ENCODE data around the gene STARD6.
"Not testable (repeated sequence)": the region's sequence is repeated elsewhere in the genome, so short reads cannot be mapped to it uniquely, and the experiment has no call there.

STARD6 gene

DNA sequence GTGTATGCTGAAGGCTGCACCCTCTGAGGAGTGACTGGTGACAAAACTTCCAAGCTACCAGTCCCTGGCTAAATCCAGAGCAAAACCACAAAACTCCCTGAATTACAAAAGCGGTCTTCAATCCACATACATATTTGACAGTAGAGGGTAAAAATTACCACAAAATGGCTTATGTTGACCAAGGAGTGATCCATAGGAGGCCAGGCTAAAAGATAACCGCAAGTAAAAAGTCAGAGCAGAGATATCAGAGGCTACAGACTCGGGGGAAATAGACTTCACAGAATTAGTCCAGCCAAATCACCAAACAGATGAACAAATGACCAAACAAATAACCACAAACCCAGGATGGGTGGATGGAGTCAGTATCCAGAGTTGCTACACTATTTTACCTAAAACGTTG is 19.4 kb downstream of the STARD6 start:
- DNase-seq (ENCODE audit: low read depth), result no peak

DNA sequence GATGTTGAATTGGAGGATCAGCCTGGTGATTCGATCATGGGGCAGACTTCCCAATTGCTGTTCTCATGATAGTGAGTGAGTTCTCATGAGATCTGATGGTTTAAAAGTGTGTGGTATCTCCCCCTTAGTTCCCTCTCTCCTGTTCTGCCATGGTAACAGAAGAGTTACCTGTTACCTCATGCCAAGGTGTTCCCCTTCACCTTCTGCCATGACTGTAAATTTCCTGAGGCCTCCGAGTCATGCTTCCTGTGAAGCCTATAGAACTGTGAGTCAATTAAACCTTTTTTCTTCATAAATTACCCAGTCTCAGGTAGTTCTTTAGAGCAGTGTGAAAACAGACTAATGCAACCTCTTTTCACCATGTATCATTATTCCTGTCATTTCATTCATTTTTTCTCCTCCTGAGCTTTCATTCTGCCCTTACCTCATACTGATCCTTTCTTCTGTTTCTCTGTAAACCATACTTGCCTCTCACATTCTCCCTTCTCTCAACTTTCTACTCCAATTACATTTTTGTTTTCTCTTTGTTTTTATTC is 22.0 kb downstream of the STARD6 start:
- no peak for DNase-seq (ENCODE audit: low read depth)

DNA sequence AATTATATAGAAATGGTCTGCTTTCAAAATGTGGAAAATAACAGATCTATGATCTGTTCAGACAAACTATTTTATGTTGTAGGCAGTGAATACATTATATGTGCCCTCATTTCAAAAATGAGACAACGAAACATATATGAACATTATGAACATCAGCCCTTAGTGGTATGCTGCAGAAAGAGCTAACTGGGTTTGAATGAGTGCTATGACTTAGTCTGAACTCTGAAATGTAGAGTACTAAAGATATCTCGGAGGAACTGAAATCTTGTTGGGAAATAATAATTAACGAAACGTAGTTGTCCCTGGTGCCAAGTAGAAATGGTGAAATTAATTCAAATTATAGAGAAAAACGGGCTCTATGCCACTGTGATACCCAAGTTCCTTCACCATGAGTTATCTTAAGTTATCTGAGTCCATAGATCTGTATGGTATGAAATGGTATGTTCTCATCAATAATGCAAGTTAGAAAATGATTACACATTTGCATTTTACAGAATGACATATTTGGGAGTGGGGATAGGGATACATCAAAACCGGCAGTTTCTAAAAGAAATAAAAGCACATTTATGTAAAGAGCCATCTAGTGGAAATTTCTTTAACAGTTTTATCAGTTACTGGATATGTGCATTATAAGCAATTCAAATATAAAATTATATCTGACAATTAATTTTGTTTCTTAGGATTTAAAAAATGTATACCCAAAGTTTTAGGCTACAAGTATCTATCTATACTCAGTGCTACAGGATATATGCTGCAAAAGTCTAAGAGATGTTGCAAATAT is 26.7 kb downstream of the STARD6 start:
- no peak for DNase-seq (ENCODE audit: low read depth)

DNA sequence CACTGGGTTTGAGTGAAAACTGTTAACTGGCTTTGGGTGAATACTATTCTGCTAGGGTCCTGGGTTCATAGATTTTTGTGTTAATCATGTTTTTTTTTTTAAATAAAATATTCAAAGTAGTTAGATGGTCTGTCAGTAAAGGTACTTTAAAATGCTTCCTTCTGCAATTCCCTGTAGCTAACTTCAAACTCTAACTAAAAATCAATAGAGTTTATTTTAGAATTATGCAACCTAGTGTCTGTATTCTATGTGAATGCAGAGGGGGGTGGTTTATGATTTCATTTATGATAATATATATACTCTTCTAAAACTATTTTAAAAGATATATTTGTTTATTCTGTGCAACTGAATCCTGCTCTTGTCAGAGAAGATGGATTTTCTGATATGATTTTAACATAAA is 27.9 kb downstream of the STARD6 start:
- no peak for DNase-seq (ENCODE audit: low read depth)

DNA sequence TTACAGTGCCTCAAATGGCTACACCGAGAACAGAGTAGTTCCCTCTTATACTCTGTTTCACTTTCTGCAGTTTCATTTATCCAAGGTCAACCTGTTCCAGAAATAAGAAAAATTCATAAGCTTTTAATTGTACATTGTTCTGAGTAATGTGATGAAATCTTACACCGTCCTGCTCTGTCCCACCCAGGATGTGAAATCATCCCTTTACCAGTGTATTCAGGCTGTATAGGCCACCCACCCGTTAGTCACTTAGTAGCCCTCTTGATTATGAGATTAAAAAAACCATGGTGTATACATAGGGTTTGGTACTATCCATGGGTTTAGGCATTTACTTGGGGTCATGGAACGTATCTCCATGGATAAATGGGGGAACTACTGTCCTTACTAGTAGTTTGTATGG is 29.8 kb downstream of the STARD6 start:
- DNase-seq (ENCODE audit: low read depth), result no peak

DNA sequence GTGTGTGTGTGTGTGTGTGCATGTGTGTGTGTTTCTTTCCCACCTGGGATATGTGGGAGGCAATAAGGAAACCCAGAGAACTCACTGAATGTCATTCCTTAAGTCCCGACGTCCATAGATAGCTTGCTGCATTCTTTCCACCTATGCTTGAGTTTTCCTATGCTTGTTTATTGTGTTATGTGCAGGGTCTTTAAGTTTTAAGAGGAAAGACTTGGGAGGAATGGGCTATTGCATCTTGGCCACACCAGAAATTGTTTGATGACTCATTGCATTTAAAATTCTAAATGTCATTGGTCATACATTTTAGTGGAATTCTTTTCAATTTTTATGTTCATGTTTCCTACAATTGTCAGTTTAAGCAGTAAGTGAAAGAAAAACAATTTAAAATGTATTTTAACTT is 33.7 kb downstream of the STARD6 start:
- DNase-seq (ENCODE audit: low read depth), result no peak

DNA sequence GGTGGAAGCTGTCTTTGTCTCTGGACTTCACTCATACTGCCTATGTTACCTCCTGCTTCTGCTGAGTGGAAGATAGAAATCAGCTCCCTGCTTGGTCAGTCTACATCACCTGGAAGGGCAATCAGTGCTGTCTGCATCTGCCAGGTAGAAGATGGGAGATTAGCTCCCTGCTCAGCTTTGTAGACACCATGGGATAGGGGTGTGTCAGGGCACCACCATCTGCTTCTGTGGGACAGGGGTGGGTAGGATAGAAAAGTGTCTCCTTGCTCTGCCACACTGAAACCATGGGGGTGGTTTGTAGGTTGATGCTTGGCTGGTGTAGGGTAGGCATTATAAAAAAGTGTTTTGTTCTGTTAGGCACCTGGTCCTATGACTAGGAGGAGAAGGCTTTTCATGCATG is 34.1 kb downstream of the STARD6 start:
- DNase-seq (ENCODE audit: low read depth), result no peak

DNA sequence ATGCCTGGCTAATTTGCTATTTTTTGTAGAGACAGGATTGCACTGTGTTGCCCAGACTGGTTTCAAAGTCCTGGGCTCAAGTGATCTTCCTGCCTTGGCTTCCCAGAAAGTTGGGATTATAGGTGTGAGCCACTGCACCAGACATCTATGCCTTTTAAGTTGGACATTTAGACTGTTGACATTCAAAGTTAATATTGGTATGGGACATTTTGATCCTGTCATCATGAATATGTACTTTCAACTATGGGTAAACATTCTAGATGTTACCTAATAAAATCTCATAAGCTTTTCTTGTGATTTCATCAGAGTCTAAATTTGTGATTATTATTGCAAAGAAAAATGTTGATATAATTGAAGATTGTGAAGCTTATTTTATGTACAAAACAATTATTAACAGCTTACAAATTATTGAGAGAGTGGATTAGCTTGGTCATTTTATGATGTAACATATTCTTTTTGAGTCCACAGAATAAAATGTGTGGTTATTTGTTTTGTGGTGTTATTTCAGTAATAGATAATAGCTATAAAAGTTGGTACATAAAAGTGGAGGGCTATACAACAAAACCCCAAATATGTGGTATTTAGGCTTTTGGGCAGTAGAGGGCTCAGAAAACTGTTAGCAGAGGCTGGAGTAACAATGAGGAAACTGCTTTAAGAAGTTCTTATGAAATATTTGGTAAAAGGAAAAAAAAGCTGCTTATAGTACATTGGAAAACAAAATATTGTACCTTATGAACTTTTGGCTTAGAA is 41.4 kb downstream of the STARD6 start:
- no peak for DNase-seq (ENCODE audit: low read depth)

DNA sequence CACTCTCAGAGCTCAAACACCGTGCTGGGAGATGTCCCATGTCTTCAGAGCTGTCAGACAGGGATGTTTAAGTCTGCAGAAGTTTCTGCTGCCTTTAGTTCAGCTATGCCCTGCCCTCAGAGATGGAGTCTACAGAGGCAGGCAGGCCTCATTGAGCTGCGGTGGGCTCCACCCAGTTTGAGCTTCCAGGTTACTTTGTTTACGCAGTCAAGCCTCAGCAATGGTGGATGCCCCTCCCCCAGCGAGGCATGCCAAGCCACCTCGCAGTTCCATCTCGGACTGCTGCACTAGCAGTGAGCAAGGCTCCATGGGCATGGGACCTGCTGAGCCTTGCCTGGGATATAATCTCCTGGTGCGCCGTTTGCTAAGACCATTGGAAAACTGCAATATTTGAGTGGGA is 48.1 kb downstream of the STARD6 start:
- DNase-seq (ENCODE audit: low read depth), result not testable (repeated sequence)

DNA sequence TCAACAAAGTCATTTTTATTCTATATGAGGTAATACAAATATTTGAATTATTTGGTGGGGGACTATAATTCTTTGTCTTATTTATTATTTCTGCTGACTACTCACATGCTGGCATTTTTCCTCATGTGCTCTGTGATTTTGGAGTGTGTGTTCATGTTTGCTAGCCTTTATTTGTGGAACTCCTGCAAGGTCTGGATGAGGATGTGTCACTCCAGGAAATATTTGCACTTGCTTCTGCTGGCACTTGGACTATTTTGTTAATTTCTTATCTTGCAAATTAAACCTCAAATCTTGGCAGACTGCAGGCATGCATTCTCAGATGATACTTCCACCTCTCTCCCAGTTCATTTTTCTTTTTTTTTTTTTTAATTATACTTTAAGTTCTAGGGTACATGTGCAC is 54.2 kb downstream of the STARD6 start:
- DNase-seq (ENCODE audit: low read depth), result no peak

DNA sequence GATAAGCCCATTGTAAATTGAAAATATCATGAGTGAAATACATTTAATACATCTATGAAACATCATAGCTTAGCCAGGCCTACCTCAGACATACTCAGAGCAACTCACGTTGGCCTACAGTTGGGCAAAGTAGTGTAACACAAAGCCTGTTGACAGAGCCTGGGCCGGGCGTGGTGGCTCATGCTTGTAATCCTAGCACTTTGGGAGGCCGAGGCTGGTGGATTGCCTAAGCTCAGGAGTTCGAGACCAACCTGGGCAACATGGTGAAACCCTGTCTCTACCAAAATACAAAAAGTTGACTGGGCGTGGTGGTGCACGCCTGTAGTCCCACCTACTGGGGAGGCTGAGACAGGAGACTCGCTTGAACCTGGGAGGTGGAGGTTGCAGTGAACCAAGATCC is 58.7 kb downstream of the STARD6 start:
- DNase-seq (ENCODE audit: low read depth), result not testable (repeated sequence)

DNA sequence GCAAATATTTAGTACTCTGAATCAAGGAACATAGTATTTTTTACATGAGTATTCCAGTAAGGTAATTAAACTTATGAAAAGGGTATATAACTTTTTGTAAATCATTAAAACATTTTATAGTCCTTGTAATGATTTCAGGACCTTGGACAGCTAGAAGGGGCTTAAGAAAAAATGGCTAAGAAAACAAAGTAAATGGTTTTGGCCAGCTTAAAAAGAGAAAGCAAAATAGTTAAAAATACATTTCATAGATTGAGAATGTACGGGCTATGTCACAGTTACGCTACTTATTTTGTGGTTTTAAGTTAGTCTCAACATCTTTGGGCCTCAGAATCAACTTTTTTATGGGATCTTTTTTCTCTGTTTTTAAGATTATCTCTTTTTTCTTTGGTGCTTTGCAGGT is 61.6 kb downstream of the STARD6 start:
- DNase-seq (ENCODE audit: low read depth), result no peak

DNA sequence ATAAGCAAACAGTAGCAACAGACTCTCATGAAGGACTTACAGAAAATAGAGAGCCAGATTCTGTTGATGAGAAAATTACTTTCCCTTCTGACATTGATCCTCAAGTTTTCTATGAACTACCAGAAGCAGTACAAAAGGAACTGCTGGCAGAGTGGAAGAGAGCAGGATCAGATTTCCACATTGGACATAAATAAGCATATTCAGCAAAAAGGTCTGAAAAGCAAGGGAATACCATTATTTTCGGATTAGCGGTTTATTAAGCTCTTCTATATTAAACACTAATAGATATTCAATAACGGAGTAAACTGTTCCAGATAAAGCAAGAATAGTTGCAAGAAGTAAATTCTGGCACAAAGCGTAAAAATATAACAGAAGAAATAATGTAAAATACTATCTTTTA is 63.4 kb downstream of the STARD6 start:
- DNase-seq (ENCODE audit: low read depth), result no peak

DNA sequence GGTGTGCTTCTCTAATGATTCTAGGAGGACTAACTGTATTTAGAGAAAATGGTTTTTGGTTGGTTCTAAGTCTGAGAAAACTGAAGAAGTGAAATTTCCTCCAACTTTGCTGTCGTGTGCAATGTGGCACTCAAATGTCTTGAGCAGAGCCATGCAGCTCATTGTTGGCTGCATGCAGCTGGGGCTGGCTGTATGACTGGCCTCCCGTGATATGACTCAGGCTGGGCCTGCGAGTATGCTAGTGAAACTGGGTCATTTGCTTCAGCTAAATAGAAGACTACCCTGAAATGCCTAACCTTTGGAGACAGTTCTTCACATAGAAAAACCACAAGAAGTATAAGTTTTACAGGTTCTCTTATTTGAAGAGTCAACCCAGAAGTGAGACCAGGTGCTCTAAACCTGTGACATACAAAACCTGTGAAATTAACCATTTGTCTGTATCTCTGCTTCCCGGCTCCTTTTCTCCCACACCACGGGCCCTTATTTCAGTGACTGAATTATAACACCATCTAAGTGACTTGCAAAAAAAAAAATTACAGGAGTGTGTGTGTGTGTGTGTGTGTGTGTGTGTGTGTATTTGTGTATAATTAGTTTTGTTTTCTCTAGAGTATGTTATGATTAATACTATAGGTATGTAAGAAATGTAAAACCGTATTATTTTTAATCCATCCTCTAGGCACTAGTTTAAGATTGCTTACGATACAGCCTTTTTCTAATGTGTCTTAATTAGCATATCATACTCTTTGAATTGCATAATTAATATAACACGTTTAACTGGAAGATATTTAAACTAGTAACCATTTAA is 72.5 kb downstream of the STARD6 start:
- DNase-seq (ENCODE audit: low read depth), result peak; percentile 53

DNA sequence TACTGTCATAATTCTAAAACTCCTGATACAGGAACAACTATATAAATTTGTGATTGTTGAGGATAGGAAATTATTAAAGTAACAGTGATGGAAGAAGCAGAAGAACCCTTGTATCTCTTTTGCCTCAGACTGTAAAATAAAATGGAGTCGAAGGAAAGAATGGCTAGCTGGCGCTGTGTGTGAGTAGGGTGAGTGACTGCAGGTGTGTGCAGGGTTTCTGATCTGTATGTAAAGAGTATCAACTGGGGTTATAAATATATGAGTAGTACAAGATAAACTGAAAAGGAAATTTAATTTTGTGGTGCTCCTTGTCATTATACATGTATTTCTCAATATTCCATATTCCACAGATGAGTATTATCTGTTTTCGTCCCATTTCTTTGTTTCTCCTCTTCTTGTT is 73.1 kb downstream of the STARD6 start:
- no peak for DNase-seq (ENCODE audit: low read depth)

DNA sequence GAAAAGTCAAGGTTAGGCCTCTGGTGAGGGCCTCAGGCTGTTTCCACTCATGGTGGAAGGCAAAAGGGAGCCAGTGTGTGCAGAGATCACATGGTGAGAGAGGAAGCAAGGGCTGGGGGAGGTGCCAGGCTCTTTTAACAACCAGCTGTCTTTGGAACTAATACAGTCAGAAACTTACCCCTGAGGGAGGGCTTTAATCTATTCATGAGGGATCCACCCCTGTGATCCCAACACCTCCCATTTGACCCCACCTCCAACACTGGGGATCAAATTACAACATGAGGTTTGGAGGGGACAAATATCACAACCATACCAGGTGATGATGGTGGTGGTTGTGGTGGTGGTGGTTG is 77.5 kb downstream of the STARD6 start:
- DNase-seq (ENCODE audit: low read depth), result no peak

DNA sequence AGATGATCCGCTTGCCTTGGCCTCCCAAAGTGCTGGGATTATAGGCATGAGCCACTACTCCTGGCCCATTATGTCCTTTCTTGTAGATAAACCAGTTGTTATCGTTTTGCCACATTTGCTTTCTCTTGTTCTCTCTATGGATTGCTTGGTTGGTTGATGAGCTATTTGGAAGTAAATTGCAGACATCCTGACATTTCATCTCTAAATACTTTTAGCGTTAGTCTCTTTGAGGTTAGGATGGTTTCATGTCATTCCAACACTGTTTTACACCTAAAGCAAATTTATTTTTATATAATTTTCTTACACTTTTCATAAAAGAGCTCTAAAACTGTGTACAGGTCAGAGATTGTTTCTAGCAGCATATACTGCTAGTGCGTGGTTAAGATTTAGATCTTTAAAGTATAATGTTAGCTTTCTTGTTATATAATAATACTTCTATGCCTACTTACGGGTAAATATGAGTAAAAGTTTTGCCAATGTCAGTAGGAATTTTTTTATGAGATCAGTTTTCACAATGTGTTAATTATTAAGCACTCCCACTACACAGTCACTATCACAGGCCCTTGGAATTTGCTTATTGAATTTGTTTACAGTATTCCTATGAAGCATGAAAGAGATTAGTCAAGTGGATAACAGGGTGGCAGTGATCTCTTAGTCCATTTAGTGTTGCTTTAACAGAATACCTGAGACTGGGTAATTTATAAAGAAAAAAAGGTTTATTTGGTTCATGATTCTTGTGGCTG is 78.0 kb downstream of the STARD6 start:
- no peak for DNase-seq (ENCODE audit: low read depth)

DNA sequence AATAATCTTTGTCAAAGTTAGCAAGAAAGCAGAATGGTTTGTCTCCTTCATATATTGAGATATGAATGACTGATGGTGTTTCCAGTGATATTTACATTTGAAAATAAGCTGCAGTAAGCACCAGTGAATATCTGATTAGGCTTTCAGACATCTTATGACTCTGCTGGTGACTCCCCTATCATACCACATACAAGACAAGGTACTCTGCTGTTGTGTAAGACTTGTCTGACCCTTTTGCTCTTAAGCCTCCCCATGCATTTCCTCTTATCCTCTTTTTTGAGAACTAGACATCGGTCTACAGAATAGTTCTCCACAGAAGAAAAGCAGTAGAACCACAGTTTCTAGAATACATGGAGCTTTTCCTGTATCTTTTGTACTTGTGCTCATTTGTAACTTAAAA is 79.0 kb downstream of the STARD6 start:
- no peak for DNase-seq (ENCODE audit: low read depth)

DNA sequence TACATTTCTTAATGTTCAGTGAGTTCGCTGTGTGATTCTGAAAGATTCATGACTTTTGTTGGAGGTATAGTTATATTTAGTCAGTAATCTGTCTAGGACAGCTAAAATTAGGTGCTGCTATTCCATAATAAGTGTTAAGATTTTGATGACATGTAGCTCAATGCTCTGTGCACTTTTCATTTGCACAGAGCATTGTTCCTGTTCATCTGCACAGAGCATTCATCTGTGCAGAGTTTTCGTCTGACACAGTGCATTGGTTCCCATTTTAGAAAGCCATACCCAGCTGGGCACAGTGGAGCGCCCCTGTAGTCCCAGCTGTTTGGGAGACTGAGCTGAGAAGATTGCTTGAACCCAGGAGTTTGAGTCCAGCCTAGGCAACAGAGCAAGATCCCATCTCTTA is 79.8 kb downstream of the STARD6 start:
- DNase-seq (ENCODE audit: low read depth), result no peak
